ENCODE measurements around the gene ZNF735. TPM values are rescaled to one million over a fixed set of nuclear protein-coding genes. Genes with fewer than 3 reads are reported as not detected.
"Not testable (repeated sequence)": the region's sequence is repeated elsewhere in the genome, so short reads cannot be mapped to it uniquely, and the experiment has no call there.

ZNF735 gene
- total and polyA plus RNA-seq, 8 donors, result 0.14 TPM; not detected in 7

- Histone ChIP-seq H3K4me3 (no peak overlapping the region), H3K27me3 (peaks cover 4 to 19% of the 10 kb centered on the region in 2 donors), H3K9me3 (peaks cover 0 to 34% of the 10 kb centered on the region in 2 donors), H3K4me1 (no peaks in the 10 kb centered on the region), H3K36me3 (no peaks in the 10 kb centered on the region), H3K27ac (no peak overlapping the region)
- intact Hi-C loops (cut with DNase I), result loop anchor here in 1 of 2 donors (10.0 kb wide), 1 partner anchor 437 kb away; no protein-coding TSS in a partner anchor
- TF ChIP-seq, protein P1, sequence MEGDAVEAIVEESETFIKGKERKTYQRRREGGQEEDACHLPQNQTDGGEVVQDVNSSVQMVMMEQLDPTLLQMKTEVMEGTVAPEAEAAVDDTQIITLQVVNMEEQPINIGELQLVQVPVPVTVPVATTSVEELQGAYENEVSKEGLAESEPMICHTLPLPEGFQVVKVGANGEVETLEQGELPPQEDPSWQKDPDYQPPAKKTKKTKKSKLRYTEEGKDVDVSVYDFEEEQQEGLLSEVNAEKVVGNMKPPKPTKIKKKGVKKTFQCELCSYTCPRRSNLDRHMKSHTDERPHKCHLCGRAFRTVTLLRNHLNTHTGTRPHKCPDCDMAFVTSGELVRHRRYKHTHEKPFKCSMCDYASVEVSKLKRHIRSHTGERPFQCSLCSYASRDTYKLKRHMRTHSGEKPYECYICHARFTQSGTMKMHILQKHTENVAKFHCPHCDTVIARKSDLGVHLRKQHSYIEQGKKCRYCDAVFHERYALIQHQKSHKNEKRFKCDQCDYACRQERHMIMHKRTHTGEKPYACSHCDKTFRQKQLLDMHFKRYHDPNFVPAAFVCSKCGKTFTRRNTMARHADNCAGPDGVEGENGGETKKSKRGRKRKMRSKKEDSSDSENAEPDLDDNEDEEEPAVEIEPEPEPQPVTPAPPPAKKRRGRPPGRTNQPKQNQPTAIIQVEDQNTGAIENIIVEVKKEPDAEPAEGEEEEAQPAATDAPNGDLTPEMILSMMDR (IDR thresholded peaks at IDR 0.05), result no peak
- ATAC-seq (no peak), DNase-seq (no peak)
Observed at GRCh38 chr7:64187408-64187807, 19.6 kb upstream of the ZNF735 start.

- no peaks in the 10 kb centered on the region for H3K27me3 ChIP-seq
- ATAC-seq (no peak), DNase-seq (no peak)
- H3K4me1 ChIP-seq, result no peaks in the 10 kb centered on the region
- intact Hi-C loops (cut with DNase I), result no loop called here
- peaks cover 0 to 61% of the 10 kb centered on the region in 2 donors for H3K9me3 ChIP-seq
- no peaks in the 10 kb centered on the region for H3K36me3 ChIP-seq
- H3K4me3 ChIP-seq, result no peak overlapping the region
- no peak overlapping the region for H3K27ac ChIP-seq
- TF ChIP-seq, protein P1 (IDR thresholded peaks at IDR 0.05), result no peak
Observed at GRCh38 chr7:64192148-64192704, 14.8 kb upstream of the ZNF735 start.

DNA sequence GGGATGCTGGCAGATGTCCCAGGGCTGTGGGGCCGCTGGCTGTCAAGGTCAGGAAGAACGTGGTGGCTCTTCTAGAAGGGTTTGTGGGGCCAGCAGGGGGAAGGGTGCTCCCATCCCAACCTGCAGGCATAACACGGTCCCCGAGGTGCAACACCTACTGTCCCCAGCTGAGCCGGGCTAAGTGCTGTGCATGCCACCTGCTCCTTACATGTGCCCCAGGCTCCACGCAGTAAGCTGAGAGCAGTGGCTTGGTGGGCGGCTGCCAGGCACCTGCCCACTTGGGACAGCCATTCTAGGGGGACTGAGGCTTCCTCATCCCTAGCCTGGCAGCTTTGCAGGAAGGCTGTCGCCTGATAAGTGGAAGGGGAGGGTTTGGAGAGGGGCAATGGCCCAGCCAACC lies 14.2 kb upstream of the ZNF735 start:
- intact Hi-C loops (cut with DNase I), result no loop called here
- H3K9me3 ChIP-seq, result peaks cover 0 to 63% of the 10 kb centered on the region in 2 donors
- no peak overlapping the region for H3K27ac ChIP-seq
- TF ChIP-seq, protein P1 (IDR thresholded peaks at IDR 0.05), result no peak
- ATAC-seq (no peak), DNase-seq (no peak)
- no peaks in the 10 kb centered on the region for H3K4me1 ChIP-seq
- H3K36me3 ChIP-seq, result no peaks in the 10 kb centered on the region
- H3K27me3 ChIP-seq, result no peaks in the 10 kb centered on the region
- H3K4me3 ChIP-seq, result no peak overlapping the region

DNA sequence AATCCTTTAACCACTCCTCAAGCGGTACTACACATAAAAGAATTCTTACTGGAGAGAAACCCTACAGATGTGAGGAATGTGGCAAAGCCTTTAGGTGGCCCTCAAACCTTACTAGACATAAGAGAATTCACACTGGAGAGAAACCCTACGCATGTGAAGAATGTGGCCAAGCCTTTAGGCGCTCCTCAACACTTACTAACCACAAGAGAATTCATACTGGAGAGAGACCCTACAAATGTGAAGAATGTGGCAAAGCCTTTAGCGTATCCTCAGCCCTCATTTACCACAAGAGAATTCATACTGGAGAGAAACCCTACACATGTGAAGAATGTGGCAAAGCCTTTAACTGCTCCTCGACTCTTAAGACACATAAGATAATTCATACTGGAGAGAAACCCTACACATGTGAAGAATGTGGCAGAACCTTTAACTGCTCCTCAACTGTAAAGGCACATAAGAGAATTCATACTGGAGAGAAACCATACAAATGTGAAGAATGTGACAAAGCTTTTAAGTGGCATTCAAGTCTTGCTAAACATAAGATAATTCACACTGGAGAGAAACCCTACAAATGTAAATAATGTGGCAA lies 12.8 kb downstream of the ZNF735 start:
- ATAC-seq, H3K27me3 ChIP-seq: not testable (repeated sequence)

GRCh38 chr7:64223366-64223765 lies 16.4 kb downstream of the ZNF735 start:
- TF ChIP-seq, protein P1 (IDR thresholded peaks at IDR 0.05), result no peak
- H3K4me1 ChIP-seq, result no peaks in the 10 kb centered on the region
- no peak overlapping the region for H3K4me3 ChIP-seq
- peaks cover 0 to 94% of the 10 kb centered on the region in 2 donors for H3K9me3 ChIP-seq
- H3K27me3 ChIP-seq, result no peaks in the 10 kb centered on the region
- DNase-seq (no peak), ATAC-seq (no peak)
- intact Hi-C loops (cut with DNase I), result no loop called here
- H3K36me3 ChIP-seq, result no peaks in the 10 kb centered on the region
- no peak overlapping the region for H3K27ac ChIP-seq

More for the DNA sequence above, 12.8 kb downstream of the ZNF735 start:
- H3K27ac ChIP-seq; H3K4me1 ChIP-seq; intact Hi-C loops (cut with DNase I); DNase-seq; H3K4me3 ChIP-seq; H3K36me3 ChIP-seq: not testable (repeated sequence)
- H3K9me3 ChIP-seq, result peaks cover 0 to 93% of the 10 kb centered on the region in 2 donors

DNA sequence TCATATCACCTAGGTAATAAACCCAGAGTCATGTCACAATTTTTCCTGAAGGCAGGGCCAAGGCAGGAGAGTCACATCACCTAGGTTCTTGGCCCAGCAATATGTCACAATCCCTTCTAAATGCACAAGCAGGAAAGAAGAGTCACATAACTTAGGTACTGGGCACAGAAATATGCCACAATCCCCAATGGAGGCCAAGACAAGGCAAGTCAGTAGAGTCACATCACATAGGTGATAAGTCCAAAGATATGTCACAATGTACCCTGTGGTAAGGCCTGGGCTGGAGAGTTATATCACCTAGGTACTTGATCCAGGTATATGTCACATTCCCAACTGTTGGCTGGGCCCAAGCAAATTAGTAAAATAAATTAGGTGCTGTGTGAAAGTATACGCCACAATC lies 21.2 kb downstream of the ZNF735 start, which contains the start of gene ZNF679:
Gene ZNF679, plus strand, starts transcription at position 301 of the 400 bp plus-strand sequence. CDS start 20,644 bp downstream, outside the sequence.
- H3K27me3 ChIP-seq; DNase-seq; H3K36me3 ChIP-seq; H3K27ac ChIP-seq; H3K4me1 ChIP-seq; intact Hi-C loops (cut with DNase I); ATAC-seq; H3K4me3 ChIP-seq: not testable (repeated sequence)
- peaks cover 0 to 92% of the 10 kb centered on the region in 2 donors for H3K9me3 ChIP-seq

Data from left lung (tissue), 10 donors.